ENCODE data around the gene XPNPEP1. TPM values are rescaled to one million over a fixed set of nuclear protein-coding genes. Genes with fewer than 3 reads are reported as not detected.

Gene XPNPEP1
- total RNA-seq, 2 donors from 2014 or later, result 53.0 to 75.2 TPM

DNA sequence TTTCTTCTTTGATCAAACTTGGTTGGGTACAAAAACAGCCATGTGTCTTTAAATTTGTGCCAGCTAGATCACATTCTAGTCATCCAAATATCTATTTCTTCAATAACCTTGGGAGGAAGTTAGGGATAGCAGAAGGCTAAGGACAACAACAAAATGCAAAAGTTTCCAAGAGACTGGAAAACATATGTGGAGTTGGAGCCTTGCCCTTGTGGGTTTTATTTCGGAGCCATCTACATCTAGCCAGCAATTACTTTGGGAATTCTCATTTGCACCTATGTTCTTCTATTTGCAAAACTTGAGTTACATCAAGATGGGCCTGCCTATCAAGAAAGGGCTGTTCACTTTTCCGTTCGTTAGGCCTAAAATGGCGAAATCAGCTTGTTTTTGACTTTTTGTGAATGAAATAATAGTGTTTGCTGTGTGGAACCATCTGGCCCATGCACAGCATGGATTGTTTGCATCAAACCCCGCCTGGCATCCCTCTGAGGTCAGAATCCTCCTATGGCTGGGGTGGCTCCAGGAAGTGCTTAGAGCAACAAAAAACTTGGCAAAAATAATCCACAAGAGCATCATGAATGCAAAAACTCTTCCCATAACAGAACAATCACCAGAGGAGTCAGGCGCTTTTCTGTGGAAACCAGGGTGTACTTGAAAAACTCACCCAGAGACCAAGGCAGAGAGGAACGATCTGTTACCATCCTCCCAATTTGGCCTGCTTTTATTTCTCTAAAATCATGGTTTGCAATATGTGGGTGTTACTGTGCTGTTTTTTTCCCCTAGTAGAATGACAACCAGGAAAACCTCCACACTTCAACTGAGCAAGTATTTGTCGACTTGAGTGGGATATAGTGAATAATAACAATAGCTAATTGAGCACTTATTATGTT lies 36.2 kb upstream of the XPNPEP1 start:
- H3K27me3 Mint-ChIP-seq (ENCODE audit: low read depth), result no peaks in the 10 kb centered on the region
- no peak overlapping the region for H3K27ac Mint-ChIP-seq
- no peaks in the 10 kb centered on the region for H3K36me3 Mint-ChIP-seq (ENCODE audit: insufficient read depth in 2 of 2)
- H3K4me3 Mint-ChIP-seq, result no peak overlapping the region
- no peak for DNase-seq
- no peak for ATAC-seq (replicated peaks in 1 of 2)
- no peaks in the 10 kb centered on the region for H3K9me3 Mint-ChIP-seq
- H3K4me1 Mint-ChIP-seq (ENCODE audit: low read depth), result peaks cover 13% of the 10 kb centered on the region

DNA sequence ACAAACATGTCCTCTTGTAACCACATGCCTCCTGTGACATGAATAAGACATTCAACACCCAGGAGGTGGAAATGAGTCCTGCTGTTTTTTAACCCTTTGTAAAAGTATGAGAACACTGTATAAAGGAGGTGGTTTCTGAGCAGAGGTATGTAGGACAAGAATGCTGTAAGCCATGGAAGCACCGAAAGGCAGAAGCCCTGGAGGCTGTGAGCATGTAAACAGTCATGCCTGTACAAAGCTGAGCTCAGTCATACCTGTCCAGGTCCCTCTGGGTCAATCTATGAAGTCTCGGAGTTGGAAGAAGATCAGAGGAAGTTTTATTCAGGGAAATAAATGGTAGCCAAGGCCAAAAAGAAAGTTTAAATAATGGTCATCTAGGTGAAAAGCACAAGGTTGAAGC lies 34.7 kb upstream of the XPNPEP1 start:
- ATAC-seq (replicated peaks in 1 of 2) (no peak), DNase-seq (no peak)
- Mint-ChIP-seq H3K27ac (no peak overlapping the region), H3K36me3 (ENCODE audit: insufficient read depth in 2 of 2) (no peaks in the 10 kb centered on the region), H3K4me1 (ENCODE audit: low read depth) (peaks cover 13% of the 10 kb centered on the region), H3K9me3 (no peaks in the 10 kb centered on the region), H3K4me3 (no peak overlapping the region), H3K27me3 (ENCODE audit: low read depth) (no peaks in the 10 kb centered on the region)

DNA sequence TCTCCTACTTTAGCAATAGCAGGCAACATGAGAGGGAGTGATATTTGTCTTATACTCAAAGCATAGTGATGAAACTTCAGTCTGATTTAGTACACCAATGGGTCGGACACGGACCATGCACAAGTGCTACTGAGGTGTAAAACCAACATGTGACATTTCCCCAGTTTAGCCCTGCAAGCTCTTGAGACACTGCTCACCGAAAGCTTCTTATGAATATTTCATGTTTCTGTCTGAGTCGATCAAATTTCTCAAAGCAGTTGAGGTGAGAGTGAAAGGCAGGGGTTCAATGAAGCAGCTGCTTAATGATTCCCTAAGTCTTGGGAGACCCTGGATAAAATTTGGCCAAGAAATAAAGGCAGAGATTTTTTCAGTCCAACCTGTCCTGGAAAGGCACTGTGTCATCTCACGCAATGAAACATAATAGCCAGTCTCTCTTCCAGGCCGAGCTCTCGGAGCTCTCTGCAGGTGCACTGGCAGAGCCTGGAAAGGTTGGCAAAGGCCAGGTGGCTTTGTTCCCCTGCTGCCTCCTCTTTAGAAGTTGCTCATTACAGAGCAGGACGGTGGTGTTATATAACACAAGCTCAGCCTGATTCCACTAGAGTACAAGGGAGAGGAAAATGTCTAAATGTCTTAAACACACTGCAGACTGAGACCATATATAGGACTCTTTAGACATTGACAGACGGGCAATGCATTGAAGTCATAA lies 33.9 kb upstream of the XPNPEP1 start:
- peaks cover 13% of the 10 kb centered on the region for H3K4me1 Mint-ChIP-seq (ENCODE audit: low read depth)
- ATAC-seq (replicated peaks in 1 of 2), result peak in 1 of 2 donors; percentile 41
- no peaks in the 10 kb centered on the region for H3K27me3 Mint-ChIP-seq (ENCODE audit: low read depth)

DNA sequence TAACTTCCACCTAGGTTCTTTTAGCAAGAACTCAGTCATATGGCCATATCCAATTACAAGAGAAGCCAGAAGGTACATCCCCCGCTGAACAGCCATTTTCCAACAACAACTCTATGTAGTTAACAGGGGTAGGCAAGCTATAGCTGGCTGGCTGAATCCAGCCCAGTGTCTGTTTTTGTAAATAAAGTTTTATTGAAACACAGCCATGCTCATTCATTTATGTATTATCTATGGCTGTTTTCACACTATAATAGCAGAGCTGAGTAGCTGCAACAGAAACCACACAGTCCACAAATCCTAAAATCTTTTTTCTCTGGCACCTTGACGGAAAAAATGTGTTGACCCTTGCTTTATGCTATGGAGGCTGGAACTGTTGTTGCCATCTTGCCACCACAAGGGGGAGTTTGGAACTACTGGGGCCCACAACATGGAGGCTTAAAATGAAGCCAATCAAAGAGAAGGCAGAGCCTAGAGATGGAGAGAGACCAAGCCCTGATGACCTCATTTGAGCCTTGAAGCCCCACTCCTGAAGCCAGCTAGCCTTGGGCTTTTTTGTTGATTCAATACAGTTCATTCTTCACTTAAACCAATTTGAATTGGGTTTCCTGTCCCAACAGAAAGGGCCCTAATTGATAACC lies 33.3 kb upstream of the XPNPEP1 start:
- no peaks in the 10 kb centered on the region for H3K27me3 Mint-ChIP-seq (ENCODE audit: low read depth)
- ATAC-seq (replicated peaks in 1 of 2) (peak; percentile 85 to 86), DNase-seq (peak; percentile 23 to 33)
- H3K36me3 Mint-ChIP-seq (ENCODE audit: insufficient read depth in 2 of 2), result no peaks in the 10 kb centered on the region
- H3K9me3 Mint-ChIP-seq, result no peaks in the 10 kb centered on the region
- H3K4me3 Mint-ChIP-seq, result no peak overlapping the region
- H3K27ac Mint-ChIP-seq, result no peak overlapping the region
- H3K4me1 Mint-ChIP-seq (ENCODE audit: low read depth), result peaks cover 13% of the 10 kb centered on the region

More for the DNA sequence above, 33.9 kb upstream of the XPNPEP1 start:
- DNase-seq, result no peak
- Mint-ChIP-seq H3K27ac (no peak overlapping the region), H3K36me3 (ENCODE audit: insufficient read depth in 2 of 2) (no peaks in the 10 kb centered on the region), H3K4me3 (no peak overlapping the region), H3K9me3 (no peaks in the 10 kb centered on the region)

DNA sequence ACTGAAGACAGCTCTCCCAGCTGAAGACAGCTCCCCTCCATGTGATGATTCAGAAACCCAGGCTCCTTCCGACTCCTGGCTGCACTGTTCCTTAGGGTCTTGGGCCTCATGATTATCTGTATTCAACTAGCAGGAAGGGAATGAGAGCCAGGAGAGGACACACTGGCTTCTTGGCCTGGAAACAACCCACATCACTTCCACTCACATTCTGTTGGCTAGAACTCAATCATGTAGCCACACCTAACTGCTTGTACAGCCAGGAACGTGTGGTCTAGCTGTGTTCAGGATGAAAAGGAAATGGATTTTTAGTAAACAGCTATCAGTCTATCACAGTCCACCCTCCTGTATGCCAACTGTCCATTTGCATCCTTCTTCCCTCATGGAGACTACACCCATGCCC lies 30.5 kb upstream of the XPNPEP1 start:
- Mint-ChIP-seq H3K4me1 (ENCODE audit: low read depth) (peaks cover 13% of the 10 kb centered on the region), H3K27ac (no peak overlapping the region), H3K4me3 (no peak overlapping the region), H3K9me3 (no peaks in the 10 kb centered on the region), H3K27me3 (ENCODE audit: low read depth) (no peaks in the 10 kb centered on the region), H3K36me3 (ENCODE audit: insufficient read depth in 2 of 2) (no peaks in the 10 kb centered on the region)
- ATAC-seq (replicated peaks in 1 of 2) (no peak), DNase-seq (no peak)

DNA sequence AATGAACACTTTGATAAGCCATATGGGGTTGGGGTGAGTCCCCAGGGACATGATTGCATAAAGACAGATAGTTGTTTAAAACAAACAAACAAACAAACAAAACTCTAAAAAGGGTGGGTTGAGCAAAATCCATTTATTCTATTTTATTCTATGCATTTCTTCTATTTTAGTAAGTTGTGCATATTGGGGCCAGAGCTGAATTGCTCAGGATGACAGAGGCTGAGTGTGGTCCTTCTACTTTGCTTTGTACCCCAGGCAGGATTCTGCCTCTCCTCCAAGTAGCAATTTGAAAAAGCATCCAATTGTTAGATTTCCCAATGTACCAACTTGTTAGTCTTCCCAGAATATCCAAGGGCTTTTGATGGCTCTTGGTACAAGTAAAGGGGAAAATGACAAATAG lies 29.2 kb upstream of the XPNPEP1 start:
- Mint-ChIP-seq H3K4me1 (ENCODE audit: low read depth) (peaks cover 13% of the 10 kb centered on the region), H3K4me3 (no peak overlapping the region), H3K36me3 (ENCODE audit: insufficient read depth in 2 of 2) (no peaks in the 10 kb centered on the region), H3K9me3 (no peaks in the 10 kb centered on the region), H3K27ac (no peak overlapping the region), H3K27me3 (ENCODE audit: low read depth) (no peaks in the 10 kb centered on the region)
- ATAC-seq (replicated peaks in 1 of 2) (no peak), DNase-seq (no peak)

DNA sequence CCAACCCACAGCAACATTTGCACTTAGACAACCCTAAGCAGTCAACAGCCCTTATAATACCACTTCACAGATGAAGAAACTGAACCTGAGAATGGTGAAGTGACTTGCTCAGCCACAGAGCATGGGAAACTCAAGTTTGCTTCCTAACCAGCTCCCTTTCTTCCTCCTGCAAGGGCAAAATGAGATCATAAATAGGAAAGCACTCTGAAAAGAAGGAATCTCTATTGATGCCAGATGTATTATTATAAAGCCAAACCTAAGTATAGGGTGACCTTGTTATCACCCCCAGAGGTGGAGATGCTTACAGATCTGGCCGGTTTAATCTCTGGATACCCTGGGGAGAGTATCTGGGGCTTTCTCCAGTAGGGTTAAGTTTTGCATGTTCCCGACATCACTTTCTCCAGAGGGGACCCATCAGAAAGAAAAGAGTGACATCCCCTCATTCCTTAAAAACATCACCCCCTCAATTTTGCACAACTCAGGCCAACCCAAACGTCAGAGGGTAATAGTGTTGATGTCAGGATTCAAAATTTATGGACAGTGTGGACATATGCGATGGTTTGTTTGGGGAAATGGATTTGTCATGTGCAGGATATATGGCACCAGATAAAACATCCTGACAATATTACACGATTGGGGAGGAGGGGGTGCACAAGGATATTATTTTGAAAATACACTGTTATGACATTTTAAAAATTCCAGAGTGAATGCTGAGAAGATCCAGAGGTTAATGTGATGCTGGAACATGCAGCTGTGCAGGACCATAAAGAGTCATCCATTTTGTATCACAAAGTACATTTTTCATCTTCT lies 24.0 kb upstream of the XPNPEP1 start:
- no peak overlapping the region for H3K27ac Mint-ChIP-seq
- no peaks in the 10 kb centered on the region for H3K4me1 Mint-ChIP-seq (ENCODE audit: low read depth)
- no peaks in the 10 kb centered on the region for H3K36me3 Mint-ChIP-seq (ENCODE audit: insufficient read depth in 2 of 2)
- ATAC-seq (replicated peaks in 1 of 2) (no peak), DNase-seq (no peak)
- H3K9me3 Mint-ChIP-seq, result no peaks in the 10 kb centered on the region
- H3K27me3 Mint-ChIP-seq (ENCODE audit: low read depth), result no peaks in the 10 kb centered on the region
- H3K4me3 Mint-ChIP-seq, result no peak overlapping the region

DNA sequence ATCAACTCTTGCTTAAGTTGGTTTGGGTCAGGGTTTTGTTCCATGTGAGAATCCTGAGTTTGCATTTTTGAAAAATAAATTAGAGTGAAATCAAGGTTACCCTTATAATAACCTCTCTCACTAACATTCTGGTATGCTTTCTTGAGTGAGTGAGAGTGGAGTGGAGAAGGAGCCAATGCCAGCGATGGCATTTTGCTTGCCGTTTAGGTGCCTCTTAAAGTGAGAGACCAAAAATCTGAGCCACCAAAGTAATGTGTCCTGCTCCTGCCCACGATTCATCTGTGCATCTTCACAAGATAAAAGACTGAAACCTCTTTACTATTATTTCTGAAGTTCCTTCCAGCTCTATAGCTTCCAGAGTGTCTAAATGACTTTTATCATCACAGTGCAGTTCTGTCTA lies 23.4 kb upstream of the XPNPEP1 start:
- no peak overlapping the region for H3K4me3 Mint-ChIP-seq
- H3K27ac Mint-ChIP-seq, result no peak overlapping the region
- no peaks in the 10 kb centered on the region for H3K4me1 Mint-ChIP-seq (ENCODE audit: low read depth)
- no peaks in the 10 kb centered on the region for H3K36me3 Mint-ChIP-seq (ENCODE audit: insufficient read depth in 2 of 2)
- no peaks in the 10 kb centered on the region for H3K27me3 Mint-ChIP-seq (ENCODE audit: low read depth)
- H3K9me3 Mint-ChIP-seq, result no peaks in the 10 kb centered on the region
- no peak for ATAC-seq (replicated peaks in 1 of 2)
- DNase-seq, result no peak

DNA sequence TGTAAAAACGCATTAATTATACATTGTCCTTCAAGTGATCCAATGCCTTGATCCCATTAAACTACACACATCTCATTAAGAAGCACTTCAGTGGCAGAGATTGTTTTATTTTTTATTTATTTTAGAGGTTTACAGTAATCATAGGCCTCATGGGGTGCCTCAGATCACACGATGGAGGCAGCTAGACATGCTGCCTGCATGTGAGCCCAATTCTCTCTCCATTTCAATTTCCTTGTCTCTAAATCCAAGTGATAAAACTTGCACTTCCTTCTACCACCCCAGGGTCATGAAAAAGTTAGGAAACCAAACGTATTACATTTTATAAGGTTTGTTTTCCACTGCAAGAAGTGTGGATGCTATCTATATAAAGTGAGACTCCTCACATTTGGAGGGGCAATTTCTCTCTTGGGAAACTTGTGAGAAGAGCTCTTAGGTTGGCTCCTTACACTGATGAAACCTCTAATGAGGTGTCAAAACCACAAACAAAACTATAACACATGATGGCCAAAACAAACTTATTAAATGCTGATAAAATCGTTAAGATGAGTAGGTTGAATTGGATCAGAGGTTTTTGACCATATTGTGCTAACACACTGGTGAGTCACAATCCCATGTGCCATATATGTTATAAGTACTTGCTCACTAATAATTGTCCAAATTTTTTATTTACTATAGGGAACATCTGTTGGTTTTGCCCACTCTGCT lies 22.3 kb upstream of the XPNPEP1 start:
- Mint-ChIP-seq H3K9me3 (no peaks in the 10 kb centered on the region), H3K4me1 (ENCODE audit: low read depth) (no peaks in the 10 kb centered on the region), H3K36me3 (ENCODE audit: insufficient read depth in 2 of 2) (no peaks in the 10 kb centered on the region), H3K27ac (no peak overlapping the region), H3K4me3 (no peak overlapping the region), H3K27me3 (ENCODE audit: low read depth) (no peaks in the 10 kb centered on the region)
- DNase-seq, result no peak
- no peak for ATAC-seq (replicated peaks in 1 of 2)

DNA sequence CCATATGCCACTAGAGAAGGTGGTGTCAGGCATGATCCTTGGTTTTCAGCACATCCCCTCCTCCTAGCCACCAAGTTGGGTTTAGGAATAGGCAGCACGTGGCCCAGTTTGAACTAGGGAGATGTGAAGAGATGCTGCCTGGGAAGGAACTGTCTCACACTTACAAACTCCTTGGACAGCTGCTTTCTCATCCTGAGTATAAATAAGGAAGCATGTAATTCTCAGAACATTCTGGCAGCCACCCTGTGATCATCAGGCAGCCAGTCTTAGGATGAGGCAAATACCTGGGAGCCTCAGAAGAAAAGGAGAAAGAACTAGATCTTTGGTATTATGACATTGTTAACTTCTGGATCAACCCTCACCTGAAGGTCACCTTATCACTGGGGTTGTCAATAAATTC lies 21.3 kb upstream of the XPNPEP1 start:
- DNase-seq (no peak), ATAC-seq (replicated peaks in 1 of 2) (no peak)
- no peak overlapping the region for H3K27ac Mint-ChIP-seq
- H3K27me3 Mint-ChIP-seq (ENCODE audit: low read depth), result no peaks in the 10 kb centered on the region
- no peaks in the 10 kb centered on the region for H3K9me3 Mint-ChIP-seq
- no peaks in the 10 kb centered on the region for H3K36me3 Mint-ChIP-seq (ENCODE audit: insufficient read depth in 2 of 2)
- H3K4me3 Mint-ChIP-seq, result no peak overlapping the region
- no peaks in the 10 kb centered on the region for H3K4me1 Mint-ChIP-seq (ENCODE audit: low read depth)

DNA sequence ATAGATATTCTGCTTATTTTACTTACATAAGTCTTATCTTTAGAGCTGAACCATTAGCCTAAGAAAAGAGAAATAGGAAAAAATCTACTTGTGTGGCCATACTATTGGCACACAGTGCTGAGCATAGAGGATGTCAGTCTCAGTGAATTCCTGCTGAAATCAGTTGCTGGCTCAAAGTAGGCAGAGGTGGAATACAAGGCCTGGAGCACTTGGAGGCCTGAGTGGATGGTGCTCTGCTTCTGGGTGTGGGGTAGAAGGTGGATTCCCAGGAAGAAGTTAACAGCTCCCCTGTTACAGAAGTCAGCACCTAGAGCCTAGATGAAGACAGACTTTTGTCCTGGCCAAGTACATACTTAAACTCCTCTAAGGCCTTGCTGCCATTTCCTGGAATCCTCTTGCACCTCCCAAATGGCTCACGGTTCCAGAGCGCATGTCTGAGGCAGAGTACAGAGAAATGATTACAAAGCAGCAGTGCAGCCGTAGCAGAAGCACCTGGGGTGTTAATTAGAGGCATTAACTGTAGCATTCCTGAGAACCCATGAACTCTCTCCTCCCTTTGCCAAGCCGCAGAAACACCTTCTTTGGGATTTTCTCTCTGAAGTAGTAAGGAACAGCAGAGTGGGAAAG lies 18.0 kb upstream of the XPNPEP1 start:
- H3K27me3 Mint-ChIP-seq (ENCODE audit: low read depth), result no peaks in the 10 kb centered on the region
- H3K36me3 Mint-ChIP-seq (ENCODE audit: insufficient read depth in 2 of 2), result no peaks in the 10 kb centered on the region
- H3K4me1 Mint-ChIP-seq (ENCODE audit: low read depth), result peaks cover 22% of the 10 kb centered on the region
- DNase-seq (no peak), ATAC-seq (replicated peaks in 1 of 2) (no peak)
- no peaks in the 10 kb centered on the region for H3K9me3 Mint-ChIP-seq
- no peak overlapping the region for H3K4me3 Mint-ChIP-seq
- no peak overlapping the region for H3K27ac Mint-ChIP-seq

DNA sequence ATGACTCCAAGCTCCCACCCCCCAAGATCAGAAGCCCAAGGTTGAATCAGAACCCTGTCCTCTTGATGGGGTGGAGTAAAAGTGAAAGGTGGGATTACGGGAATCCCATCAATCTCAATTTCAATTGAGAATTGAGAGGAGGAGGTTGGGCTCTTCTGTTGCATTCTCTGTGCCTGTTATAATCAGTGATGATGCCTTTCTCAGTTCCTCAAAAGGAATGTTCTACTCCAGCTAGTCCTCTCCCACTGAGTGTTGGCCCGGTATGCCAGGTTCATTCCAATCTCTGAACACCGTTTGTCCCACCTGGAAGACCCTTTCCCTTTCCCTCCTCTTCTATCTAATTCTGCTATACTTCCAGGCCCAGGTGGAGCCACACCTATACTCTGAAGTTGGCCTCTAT lies 17.2 kb upstream of the XPNPEP1 start:
- ATAC-seq (replicated peaks in 1 of 2), result no peak
- Mint-ChIP-seq H3K27me3 (ENCODE audit: low read depth) (no peaks in the 10 kb centered on the region), H3K4me3 (no peak overlapping the region), H3K36me3 (ENCODE audit: insufficient read depth in 2 of 2) (no peaks in the 10 kb centered on the region), H3K4me1 (ENCODE audit: low read depth) (peaks cover 29% of the 10 kb centered on the region), H3K9me3 (no peaks in the 10 kb centered on the region), H3K27ac (no peak overlapping the region)
- DNase-seq, result no peak
